GM18511 (cell line): ENCODE results near the gene TLL2.
A peak's percentile ranks its signal among the peaks of the same experiment; 100 is the strongest.

Experiments used
- ATAC-seq: cut with Tn5 transposase; IDR thresholded peaks from one replicate; pipeline ENCODE4 v1.9.1; 2021; ENCODE audit warnings: mild to moderate bottlenecking, moderate library complexity; ENCODE audit not compliant: unreplicated experiment

Gene TLL2

GRCh38 chr10:96367470-96367869 lies 146.3 kb downstream of the TLL2 start:
- ATAC-seq: no peak

DNA sequence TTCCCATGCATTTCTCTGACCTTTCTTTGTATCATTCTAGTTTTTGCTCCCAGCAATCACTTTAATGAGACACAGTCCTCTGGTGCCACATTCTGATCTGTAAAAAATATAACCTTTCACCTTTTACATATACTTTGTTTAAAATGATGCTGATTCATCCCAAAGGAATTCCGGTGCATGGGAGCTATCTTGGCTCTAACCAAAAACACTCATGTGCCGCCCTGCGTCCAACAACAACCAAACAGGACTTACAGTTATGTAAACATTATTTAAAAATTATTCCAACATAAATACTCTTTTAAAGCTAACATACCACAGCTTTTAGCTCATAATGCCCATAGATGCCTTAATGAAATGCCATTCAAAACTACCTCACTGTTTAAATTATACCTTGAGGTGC lies 147.2 kb downstream of the TLL2 start:
- ATAC-seq: no peak

DNA sequence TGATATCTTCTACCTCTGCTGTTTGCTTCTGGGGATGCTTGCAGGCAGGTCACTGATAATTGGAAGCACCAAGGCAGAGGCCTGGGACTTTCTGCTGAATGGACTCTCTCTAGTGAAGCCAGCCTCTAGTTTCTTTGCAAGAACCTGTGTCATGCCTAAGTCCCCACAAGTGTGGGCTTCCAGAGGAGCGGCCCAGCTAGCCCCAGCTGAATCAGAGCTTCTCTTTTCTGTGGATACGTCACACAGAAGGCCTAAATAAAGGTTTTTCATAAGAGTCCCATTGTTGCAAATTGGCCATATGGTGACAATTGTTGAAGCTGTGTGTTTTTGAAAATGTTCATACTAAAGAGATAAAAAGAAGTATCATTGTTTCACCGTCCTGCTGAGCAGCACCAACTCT lies 148.2 kb downstream of the TLL2 start:
- no peak for ATAC-seq

- no peak for ATAC-seq
These were observed 153.0 kb downstream of the TLL2 start for GRCh38 chr10:96360766-96361165.

- ATAC-seq: no peak
These were observed 153.4 kb downstream of the TLL2 start for GRCh38 chr10:96360331-96360730.

GRCh38 chr10:96359616-96360015 lies 154.1 kb downstream of the TLL2 start:
- ATAC-seq: no peak

DNA sequence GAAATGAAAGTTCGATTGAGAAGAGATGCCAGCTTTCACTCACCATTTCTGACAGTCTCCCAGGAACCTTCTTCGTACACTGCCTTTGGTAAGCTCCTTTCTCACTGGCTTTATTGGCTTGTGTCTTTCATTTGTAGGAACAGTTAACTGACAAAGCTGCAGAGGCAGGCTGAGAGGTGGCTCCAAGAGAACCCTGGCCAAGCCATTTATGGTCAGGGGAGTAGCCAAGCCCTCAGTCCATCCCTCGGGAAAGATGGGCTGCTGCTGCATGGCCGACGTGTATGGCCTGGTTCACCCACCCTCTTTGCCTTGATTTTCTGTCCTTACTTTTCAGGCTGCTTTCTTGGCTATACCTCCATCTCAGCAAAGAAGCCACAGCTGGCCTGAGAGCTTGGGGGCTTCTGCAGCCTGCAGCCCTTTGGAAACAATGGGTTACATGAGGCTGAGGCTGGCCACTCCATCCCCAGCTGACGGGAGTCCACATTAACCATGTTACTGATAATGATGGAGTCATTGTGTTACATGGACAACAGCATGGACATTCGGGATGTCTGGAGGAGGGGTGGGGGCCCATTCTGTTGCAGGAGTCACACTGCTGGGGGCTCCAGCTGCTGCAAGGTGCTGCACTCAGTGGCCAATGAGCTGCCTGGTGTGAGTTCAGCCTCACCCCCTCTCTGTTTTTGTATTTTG lies 154.7 kb downstream of the TLL2 start, which contains the start of gene OPALIN:
Gene OPALIN, minus strand, starts transcription at position 152 of the 690 bp plus-strand sequence. Its CDS starts 106 bp downstream, at position 46.
- ATAC-seq: no peak

- no peak for ATAC-seq
These were observed 156.6 kb downstream of the TLL2 start for GRCh38 chr10:96357038-96357620.

DNA sequence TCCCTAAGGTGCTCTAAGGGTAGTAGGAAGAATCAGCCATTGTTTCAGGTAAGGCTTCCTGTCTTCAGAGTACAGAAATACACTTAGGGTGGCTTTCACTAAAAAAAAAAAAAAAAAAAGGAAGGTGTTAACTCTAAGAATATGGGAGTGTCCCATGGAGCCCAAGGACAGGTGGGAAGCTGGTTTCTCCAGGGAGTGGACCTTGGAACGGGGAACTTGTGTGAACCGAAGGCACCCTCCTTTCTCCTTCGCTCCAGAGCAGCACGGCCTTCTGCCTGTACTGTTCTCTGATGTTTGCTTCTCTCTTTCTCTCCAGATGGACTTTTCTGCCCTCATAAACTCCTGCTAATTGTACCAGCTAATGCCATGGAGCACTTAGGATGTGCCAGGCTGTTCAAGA lies 161.1 kb downstream of the TLL2 start:
- ATAC-seq: no peak

GRCh38 chr10:96352027-96352426 lies 161.7 kb downstream of the TLL2 start:
- ATAC-seq: no peak

GRCh38 chr10:96346295-96346694 lies 167.4 kb downstream of the TLL2 start:
- no peak for ATAC-seq

- no peak for ATAC-seq
These were observed 168.5 kb downstream of the TLL2 start for GRCh38 chr10:96345222-96345621.

GRCh38 chr10:96344178-96344577 lies 169.5 kb downstream of the TLL2 start:
- ATAC-seq: no peak

GRCh38 chr10:96342402-96342801 lies 171.3 kb downstream of the TLL2 start:
- no peak for ATAC-seq

DNA sequence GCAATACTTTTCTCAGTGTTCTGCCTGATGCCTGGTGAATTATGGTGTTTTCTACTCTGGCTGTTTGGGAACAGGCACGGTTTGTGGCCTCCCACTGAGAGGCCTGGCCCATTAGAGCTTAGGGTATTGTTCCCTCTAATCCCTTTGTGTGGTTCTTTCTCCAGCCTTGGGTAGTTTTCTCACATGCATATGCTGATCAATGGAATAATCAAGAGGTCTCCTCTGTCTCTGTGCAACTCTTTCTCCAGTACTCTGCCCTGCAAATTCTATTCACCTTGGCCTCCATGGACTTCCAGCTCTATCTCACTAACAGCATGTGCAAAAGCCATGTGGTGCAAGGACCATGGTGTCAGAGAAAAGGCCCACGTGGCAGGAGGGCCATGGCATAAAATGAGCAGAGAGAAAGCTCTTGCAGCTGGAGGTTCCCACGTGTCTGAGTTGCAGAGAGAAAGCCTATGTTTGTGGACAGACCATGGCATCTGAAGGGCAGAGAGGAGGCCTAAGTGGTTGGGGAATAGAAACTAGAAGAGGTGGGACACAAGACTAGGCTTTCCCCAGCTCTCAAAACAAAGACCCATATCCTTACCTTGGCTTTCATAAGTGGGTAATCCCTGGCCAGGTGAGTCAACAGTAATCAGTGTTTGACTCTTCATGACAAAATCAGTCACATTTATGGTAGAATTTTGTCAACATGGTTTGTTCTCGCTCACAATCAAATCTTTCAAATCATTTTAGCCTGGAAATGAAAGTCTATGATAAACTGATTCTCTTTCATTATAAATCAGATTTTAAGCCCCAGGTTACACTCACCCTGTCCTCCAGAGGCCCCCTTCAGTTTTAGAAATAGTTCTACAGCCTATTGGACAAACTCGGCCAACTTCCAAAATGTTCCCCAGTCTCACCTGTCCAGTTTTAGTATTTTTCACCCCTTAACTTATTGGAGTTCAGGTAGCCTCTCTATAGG lies 172.2 kb downstream of the TLL2 start:
- ATAC-seq: peak; percentile 46

- ATAC-seq: peak; percentile 78
These were observed 173.5 kb downstream of the TLL2 start for GRCh38 chr10:96339956-96340904.

- ATAC-seq: no peak
These were observed 174.3 kb downstream of the TLL2 start for GRCh38 chr10:96339383-96339782.

GRCh38 chr10:96338279-96338925 lies 175.3 kb downstream of the TLL2 start:
- no peak for ATAC-seq

GRCh38 chr10:96337106-96337505 lies 176.6 kb downstream of the TLL2 start:
- ATAC-seq: no peak
